Adipocyte (in vitro differentiated cells): Measurements from ENCODE around the gene DNAJC24.

Source experiments
- DNase-seq: peaks from one replicate; pipeline ENCODE4 v3.0.0-alpha.2; 2015; ENCODE audit warnings: low read depth
- H3K27me3 ChIP-seq: replicated peaks from 2 replicates; pipeline ENCODE4 v1.7.0; 2013; ENCODE audit warnings: mild to moderate bottlenecking, low read length, moderate library complexity; ENCODE audit not compliant: control insufficient read depth, insufficient read depth
- H3K36me3 ChIP-seq: 2 replicates; pipeline ENCODE4 v1.7.0; 2013; ENCODE audit warnings: low read length, mild to moderate bottlenecking, moderate library complexity; ENCODE audit not compliant: control insufficient read depth, insufficient read depth, severe bottlenecking
- H3K4me1 ChIP-seq: 2 replicates; pipeline ENCODE4 v1.7.0; 2013; ENCODE audit warnings: mild to moderate bottlenecking, low read length, moderate library complexity; ENCODE audit not compliant: control insufficient read depth, insufficient read depth
- H3K4me3 ChIP-seq: 2 replicates; pipeline ENCODE4 v1.7.0; 2013; ENCODE audit warnings: mild to moderate bottlenecking, low read length, moderate library complexity
- H3K9ac ChIP-seq: 2 replicates; pipeline ENCODE4 v1.7.0; 2013; ENCODE audit warnings: mild to moderate bottlenecking, low read length, moderate library complexity
- H3K9me3 ChIP-seq: 2 replicates; pipeline ENCODE4 v1.7.0; 2013; ENCODE audit warnings: mild to moderate bottlenecking, low read length, moderate library complexity; ENCODE audit not compliant: control insufficient read depth

Gene DNAJC24

DNA sequence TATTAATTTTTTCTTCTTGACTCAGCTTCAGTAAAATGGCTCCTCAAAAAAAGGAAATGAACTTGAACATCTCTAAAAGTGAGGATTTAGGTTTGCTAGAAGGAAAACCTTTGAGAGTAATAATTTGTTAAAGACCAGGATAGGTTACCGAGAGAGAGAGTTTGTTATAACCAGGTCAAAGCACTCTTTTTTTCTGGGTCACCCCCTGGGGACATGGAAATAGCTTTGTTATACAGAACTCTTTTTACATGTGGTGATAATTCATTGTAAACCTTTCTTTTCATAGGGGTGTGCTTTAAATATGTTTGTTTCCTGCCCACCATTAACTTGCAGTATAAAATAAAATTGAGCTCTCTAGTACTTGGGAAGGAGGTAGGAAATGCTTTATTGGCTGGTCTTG lies 47.7 kb downstream of the DNAJC24 start:
- Histone ChIP-seq H3K4me1 (no peaks in the 10 kb centered on the region), H3K9me3 (no peaks in the 10 kb centered on the region), H3K27me3 (no peaks in the 10 kb centered on the region), H3K4me3 (no peak overlapping the region), H3K36me3 (peaks cover 3% of the 10 kb centered on the region), H3K9ac (no peak overlapping the region)
- no peak for DNase-seq

DNA sequence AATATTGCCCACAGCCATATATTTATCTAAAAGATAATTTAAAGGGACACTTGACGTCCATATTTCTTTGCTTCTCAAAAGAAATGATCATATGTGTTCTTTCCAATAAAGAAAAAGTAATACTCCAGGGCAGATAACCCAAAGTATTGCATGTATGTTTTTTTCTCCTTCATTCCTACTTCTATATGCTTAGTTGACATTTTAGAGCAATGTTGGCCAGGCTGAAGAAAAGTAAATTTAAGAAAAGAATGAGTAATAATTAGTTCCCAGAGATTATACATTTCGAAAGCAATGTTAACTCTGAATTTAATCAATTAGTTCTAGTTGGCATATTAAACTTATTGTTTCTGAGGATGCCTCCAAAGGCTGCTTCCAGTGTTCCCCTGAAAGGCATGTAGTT lies 48.2 kb downstream of the DNAJC24 start:
- H3K4me1 ChIP-seq: no peaks in the 10 kb centered on the region
- H3K36me3 ChIP-seq: peaks cover 3% of the 10 kb centered on the region
- H3K27me3 ChIP-seq: no peaks in the 10 kb centered on the region
- H3K9ac ChIP-seq: no peak overlapping the region
- no peak overlapping the region for H3K4me3 ChIP-seq
- H3K9me3 ChIP-seq: no peaks in the 10 kb centered on the region
- DNase-seq: no peak

DNA sequence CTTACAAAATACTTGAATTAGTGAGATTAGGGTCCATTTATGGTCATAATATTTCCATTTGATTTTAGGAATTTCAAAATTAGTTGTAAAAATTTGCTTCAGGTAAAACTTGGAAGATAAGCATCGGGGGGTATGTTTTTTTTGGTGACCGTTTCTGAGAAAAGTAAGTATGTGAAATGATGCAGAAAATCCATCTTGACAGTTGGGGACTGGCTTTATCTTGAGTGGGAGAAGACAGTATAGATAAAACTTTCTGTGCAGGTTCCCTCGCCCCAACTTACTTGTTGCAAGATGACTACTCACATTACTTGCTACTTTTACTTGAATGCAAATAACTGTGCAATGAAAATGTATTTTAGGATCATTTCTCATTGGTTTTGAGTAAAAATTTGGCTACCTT lies 49.5 kb downstream of the DNAJC24 start:
- Histone ChIP-seq H3K4me1 (no peaks in the 10 kb centered on the region), H3K27me3 (no peaks in the 10 kb centered on the region), H3K9ac (no peak overlapping the region), H3K9me3 (no peaks in the 10 kb centered on the region), H3K4me3 (no peak overlapping the region), H3K36me3 (peaks cover 3% of the 10 kb centered on the region)
- DNase-seq: no peak

- H3K27me3 ChIP-seq: no peaks in the 10 kb centered on the region
- H3K4me3 ChIP-seq: no peak overlapping the region
- no peaks in the 10 kb centered on the region for H3K4me1 ChIP-seq
- no peak overlapping the region for H3K9ac ChIP-seq
- no peaks in the 10 kb centered on the region for H3K9me3 ChIP-seq
- H3K36me3 ChIP-seq: peaks cover 3% of the 10 kb centered on the region
- DNase-seq: peak; percentile 15
These were observed 50.0 kb downstream of the DNAJC24 start for GRCh38 chr11:31419669-31420068.

- Histone ChIP-seq H3K9ac (no peak overlapping the region), H3K4me1 (no peaks in the 10 kb centered on the region), H3K27me3 (no peaks in the 10 kb centered on the region), H3K36me3 (no peaks in the 10 kb centered on the region), H3K4me3 (no peak overlapping the region), H3K9me3 (no peaks in the 10 kb centered on the region)
- no peak for DNase-seq
These were observed 52.2 kb downstream of the DNAJC24 start for GRCh38 chr11:31421820-31422219.

DNA sequence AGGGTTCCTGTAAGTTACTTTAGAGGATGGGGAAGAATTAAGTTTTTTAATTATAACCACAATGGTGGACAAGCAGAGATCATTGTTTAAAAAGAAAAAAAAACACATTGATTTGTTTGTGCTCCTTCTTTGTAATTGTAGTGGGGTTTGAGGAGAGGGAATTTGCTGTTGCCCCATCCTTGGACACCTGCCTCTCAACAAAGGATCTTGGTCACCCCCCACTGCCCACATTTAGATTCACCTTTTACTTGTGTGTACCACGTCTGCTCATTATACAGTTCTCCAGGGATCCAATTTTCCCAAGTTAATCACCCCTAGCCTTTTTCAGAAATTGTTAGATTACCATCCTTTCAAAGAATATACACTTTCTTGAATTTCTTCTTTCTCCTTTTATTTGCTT lies 53.0 kb downstream of the DNAJC24 start:
- no peaks in the 10 kb centered on the region for H3K9me3 ChIP-seq
- H3K9ac ChIP-seq: no peak overlapping the region
- no peaks in the 10 kb centered on the region for H3K4me1 ChIP-seq
- DNase-seq: no peak
- no peak overlapping the region for H3K4me3 ChIP-seq
- H3K27me3 ChIP-seq: no peaks in the 10 kb centered on the region
- H3K36me3 ChIP-seq: no peaks in the 10 kb centered on the region

DNA sequence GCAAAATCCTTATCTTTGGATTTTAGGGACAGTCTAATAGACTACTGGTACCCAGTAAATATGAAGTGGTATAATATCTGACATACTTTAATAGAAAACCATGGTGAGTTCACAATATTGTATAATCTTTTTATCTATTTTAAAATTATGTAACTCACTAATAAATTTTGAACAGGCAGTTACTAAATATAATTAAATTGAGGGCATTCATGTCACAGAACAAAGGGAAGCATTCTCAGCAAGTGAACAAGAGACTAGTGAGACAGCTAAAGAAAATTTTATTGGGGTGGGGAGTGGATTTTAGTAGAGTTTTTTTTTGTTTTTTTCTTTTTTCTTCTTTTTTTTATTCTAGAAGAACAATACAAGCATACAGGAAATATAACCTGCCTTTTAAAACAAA lies 55.0 kb downstream of the DNAJC24 start:
- no peak for DNase-seq
- Histone ChIP-seq H3K9me3 (no peaks in the 10 kb centered on the region), H3K4me3 (no peak overlapping the region), H3K4me1 (no peaks in the 10 kb centered on the region), H3K27me3 (no peaks in the 10 kb centered on the region), H3K9ac (no peak overlapping the region), H3K36me3 (peaks cover 4% of the 10 kb centered on the region)

DNA sequence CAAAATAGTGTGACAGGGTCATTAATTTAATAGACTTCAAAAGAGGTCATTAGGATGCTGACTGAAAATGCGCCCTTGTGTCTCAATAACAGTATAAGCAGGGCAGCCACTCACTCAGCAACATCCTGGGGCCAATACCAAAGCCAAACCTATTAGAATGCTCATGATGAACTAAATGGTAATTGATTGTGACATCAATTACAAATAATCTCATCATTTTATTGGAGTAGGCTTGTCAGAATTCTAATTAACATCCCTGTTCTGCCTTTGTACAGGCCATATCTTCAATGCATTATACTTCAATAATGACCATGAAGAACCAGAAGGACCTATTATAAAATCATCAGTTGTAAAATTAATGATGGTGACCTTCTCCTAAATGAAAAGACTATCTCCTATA lies 64.2 kb downstream of the DNAJC24 start:
- peaks cover 22% of the 10 kb centered on the region for H3K36me3 ChIP-seq
- H3K4me3 ChIP-seq: no peak overlapping the region
- H3K9ac ChIP-seq: no peak overlapping the region
- H3K4me1 ChIP-seq: peaks cover 3% of the 10 kb centered on the region
- no peaks in the 10 kb centered on the region for H3K27me3 ChIP-seq
- no peaks in the 10 kb centered on the region for H3K9me3 ChIP-seq
- no peak for DNase-seq

DNA sequence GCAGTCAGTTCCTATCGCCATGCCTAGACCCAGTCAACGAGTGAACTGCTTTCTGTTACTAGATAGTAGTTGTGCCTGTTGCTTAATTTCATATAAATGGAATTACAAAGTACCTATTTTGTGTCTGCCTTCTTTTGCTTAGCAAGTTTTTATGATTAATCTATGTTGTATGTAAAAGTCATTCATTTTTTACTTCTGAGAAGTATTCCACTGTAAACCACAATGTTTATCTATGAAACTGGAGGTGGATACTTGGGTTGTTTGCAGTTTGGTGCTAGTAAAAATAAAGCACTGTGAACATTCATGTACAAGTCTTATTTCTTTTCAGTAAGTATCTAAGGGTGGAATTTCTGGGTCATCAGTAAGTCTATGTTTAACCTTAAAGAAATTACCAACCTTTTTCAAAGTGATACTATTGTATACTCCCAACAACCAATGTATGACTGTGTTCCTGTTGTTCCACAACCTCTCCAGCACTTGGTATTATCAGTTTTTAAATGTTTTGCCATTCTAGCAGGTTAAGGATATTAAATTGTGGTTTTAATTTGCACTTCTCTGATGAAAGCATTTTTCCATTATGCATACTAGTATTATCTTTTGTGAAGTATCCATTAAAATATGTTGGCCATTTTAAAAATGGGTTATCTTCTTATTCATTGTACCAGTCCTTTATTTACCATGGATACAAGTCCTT lies 68.2 kb downstream of the DNAJC24 start:
- Histone ChIP-seq H3K9me3 (no peaks in the 10 kb centered on the region), H3K4me3 (no peak overlapping the region), H3K4me1 (peaks cover 3% of the 10 kb centered on the region)

GRCh38 chr11:31441296-31441695 lies 71.6 kb downstream of the DNAJC24 start:
- no peaks in the 10 kb centered on the region for H3K27me3 ChIP-seq
- H3K9me3 ChIP-seq: no peaks in the 10 kb centered on the region
- no peak overlapping the region for H3K9ac ChIP-seq
- H3K4me3 ChIP-seq: no peak overlapping the region
- H3K36me3 ChIP-seq: no peaks in the 10 kb centered on the region
- H3K4me1 ChIP-seq: peaks cover 3% of the 10 kb centered on the region
- DNase-seq: no peak

More for the DNA sequence above, 68.2 kb downstream of the DNAJC24 start:
- Histone ChIP-seq H3K9ac (no peak overlapping the region), H3K27me3 (no peaks in the 10 kb centered on the region), H3K36me3 (no peaks in the 10 kb centered on the region)
- DNase-seq: peak; percentile 44

- DNase-seq: no peak
- Histone ChIP-seq H3K9me3 (no peaks in the 10 kb centered on the region), H3K27me3 (no peaks in the 10 kb centered on the region), H3K4me1 (peaks cover 3% of the 10 kb centered on the region), H3K9ac (no peak overlapping the region), H3K36me3 (no peaks in the 10 kb centered on the region), H3K4me3 (no peak overlapping the region)
These were observed 72.4 kb downstream of the DNAJC24 start for GRCh38 chr11:31442086-31442485.

- Histone ChIP-seq H3K4me1 (no peaks in the 10 kb centered on the region), H3K9ac (no peak overlapping the region), H3K27me3 (no peaks in the 10 kb centered on the region), H3K4me3 (no peak overlapping the region), H3K36me3 (no peaks in the 10 kb centered on the region), H3K9me3 (no peaks in the 10 kb centered on the region)
- no peak for DNase-seq
These were observed 74.1 kb downstream of the DNAJC24 start for GRCh38 chr11:31443802-31444201.
